ENCODE measurements around the gene IWS1.

Gene IWS1

DNA sequence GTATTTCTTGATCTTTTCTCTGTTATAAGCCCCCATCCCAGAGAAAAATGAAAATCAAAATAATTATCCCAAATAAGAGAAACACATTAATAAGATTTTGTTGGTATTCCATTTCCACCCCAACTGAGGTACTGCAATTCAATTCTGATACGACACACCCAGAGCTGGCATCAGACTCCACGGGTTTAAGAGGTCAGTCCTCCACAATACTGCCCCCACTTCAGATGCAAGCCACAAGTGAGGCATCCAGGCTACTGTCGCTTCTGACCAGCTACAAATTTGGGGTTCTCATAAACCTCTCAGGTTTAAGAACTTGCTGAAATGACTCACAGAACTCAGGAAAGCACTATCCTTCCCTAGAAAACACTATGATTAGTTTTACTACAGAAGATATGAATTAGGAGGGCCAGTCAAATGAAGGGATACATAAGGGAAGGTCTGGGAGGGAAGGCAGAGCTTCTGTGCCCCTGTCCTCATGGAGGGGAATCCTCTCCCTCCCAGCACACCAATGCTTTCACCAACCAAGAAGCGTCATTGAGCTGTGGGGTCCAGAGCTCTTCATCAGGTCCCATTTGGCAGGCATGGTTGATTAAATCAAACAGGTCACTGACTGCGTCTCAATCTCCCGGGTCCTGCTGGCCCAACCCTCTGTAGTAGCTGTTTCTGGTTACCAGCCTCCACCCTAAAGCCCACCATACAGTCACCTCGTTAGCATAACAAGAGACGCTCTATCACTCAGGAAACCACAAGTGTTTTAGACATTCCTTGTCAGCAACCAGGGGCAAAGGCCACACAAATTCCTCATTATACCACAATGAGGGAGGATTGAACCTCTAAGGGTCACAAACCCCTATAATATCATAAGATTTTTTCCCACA lies 46.2 kb downstream of the IWS1 start:
- FAIRE-seq (no peak), DNase-seq (ENCODE audit: insufficient read length, low spot score) (no peak)
- no peak for TF ChIP-seq POLR2A (IDR thresholded peaks at IDR 0.05; ENCODE audit: low read depth, low read length)

DNA sequence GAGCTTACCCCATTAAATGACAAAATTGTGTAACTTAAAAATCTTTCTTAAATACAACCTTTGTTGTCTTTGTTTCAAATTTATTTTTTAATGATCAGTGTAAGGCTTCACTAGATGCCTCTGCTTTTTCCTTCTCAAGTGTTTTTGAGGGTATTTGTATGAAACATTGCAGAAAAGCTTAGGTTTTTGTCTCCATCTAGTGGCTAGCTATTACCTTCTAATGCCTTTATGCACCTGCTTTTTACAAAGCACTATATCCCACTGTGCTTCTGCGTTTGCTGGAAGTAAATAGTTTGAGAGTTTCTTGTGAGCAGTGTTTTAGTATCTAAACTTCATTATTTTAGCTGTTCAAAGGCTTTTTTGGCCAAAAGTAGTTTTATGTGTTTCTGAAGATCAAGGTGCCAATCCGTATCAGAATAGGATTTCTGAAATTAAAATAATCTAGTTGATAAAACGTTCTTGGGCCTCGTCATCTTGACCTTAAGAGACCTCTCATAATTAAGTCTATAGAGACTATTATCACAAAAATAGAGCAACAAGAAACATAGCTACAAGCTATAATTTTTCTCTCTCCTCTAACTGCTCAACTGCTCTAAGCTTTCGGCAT lies 47.0 kb downstream of the IWS1 start:
- no peak for TF ChIP-seq POLR2A (IDR thresholded peaks at IDR 0.05; ENCODE audit: low read depth, low read length)
- FAIRE-seq (peak; percentile 93), DNase-seq (ENCODE audit: insufficient read length, low spot score) (peak; percentile 15)

DNA sequence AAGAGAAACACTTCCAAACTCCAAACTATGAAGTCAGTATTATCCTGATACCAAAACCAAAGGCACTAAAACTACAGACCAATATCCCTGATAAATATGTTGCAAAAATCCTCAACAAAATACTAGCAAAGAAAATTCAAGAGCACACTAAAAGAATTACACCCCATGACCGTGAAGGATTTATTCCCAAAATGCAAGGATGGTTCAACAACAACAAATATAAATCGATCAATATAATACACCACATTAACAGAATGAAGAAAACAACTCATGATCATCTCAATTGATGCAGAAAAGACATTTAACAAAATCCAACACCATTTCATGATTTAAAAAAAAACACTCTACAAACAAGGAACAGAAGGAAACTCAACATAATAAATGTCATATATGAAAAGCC lies 50.5 kb downstream of the IWS1 start:
- no peak for TF ChIP-seq POLR2A (IDR thresholded peaks at IDR 0.05; ENCODE audit: low read depth, low read length)
- FAIRE-seq (no peak), DNase-seq (ENCODE audit: insufficient read length, low spot score) (no peak)

DNA sequence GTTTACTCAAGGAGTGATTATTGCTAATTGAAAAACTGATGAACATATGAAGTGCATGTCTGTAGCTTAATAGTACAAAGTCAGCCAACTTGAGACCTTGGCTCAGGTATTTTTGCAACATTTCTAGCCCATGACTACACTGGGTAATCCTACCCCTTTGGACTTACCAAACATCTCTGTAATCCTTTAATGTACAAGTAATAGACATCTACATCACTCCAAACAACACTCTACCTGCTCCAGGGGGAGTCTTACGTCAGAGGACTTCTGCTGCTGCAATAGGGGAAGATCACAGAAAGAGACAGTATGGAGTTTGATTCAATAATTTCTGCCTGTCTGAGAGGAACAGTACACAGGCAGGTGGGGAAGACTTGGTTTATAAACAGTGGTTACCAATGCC lies 54.0 kb downstream of the IWS1 start:
- no peak for DNase-seq (ENCODE audit: insufficient read length, low spot score)
- no peak for FAIRE-seq
- TF ChIP-seq POLR2A (IDR thresholded peaks at IDR 0.05; ENCODE audit: low read depth, low read length), result no peak

DNA sequence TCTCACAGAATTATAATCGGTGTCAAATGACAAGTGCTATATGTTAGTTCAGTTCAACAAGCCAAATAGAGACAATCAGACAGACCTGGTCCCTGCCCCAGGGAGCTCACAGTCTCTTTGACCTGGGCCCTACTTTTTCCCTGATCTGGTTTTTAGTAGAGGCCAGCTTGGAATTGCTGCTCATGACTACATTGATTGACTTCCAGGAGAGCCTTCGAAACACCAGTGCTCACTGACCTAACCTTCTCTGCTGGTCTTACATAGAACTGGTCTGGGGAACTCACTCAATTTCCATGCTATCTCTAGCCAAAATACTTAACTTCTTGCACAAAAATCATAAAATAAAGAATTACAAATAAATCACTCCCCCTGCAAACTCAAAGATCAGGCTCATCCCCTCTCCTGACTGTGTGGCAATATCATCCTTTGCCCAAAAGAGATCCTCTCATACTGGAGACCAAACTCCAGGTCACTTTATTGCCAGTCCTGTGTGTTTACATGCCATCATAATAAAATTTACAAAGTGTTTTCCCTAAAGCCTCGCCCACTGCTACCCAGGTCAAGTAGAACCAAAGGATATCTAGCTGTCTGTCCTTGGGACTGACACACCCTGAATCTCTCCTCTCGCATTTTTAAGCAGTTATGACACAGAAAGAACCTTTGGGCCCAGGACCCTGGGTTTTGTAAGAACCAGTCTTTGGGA lies 54.9 kb downstream of the IWS1 start:
- DNase-seq (ENCODE audit: insufficient read length, low spot score), result no peak
- no peak for FAIRE-seq

DNA sequence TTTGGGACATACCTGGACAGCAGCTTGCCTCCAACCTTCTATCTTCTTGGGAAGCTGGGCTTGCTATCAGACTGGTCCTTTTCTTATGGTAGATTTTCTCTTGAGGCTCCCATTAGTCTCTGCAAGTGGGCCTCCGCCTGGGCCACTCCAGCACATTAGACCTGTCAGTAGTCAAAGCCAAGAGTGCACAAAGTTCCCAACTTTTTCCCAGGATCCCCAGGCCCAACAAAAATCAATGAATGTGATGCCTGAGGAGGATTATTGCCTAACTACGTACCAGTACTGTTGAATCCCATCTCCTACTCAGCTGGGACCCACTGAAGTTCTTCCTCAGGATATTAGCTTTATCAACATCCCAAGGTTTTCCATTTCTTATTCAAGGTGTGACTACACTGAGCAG lies 56.3 kb downstream of the IWS1 start:
- TF ChIP-seq POLR2A (IDR thresholded peaks at IDR 0.05; ENCODE audit: low read depth, low read length), result no peak
- DNase-seq (ENCODE audit: insufficient read length, low spot score) (no peak), FAIRE-seq (no peak)

More for the DNA sequence above, 54.9 kb downstream of the IWS1 start:
- no peak for TF ChIP-seq POLR2A (IDR thresholded peaks at IDR 0.05; ENCODE audit: low read depth, low read length)

DNA sequence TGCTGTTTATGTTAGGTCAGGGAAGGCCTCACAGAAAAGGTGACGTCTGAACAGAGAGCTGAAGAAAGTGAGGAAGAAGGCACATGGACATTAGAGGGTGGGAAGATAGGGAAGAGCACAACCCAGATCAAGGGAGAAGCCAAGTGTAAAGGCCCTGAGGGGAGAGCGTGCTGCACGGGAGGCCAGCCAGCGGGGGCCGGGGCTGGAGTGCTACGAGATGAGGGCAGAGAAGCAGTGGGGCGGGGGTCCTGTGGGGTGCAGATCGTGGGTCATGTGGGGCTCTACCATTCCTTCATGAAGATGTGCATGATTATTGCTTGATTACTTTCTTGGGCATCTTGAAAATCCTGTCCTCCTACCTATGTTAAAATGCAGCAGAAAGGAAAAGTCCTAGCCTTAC lies 57.2 kb downstream of the IWS1 start:
- FAIRE-seq (no peak), DNase-seq (ENCODE audit: insufficient read length, low spot score) (no peak)
- no peak for TF ChIP-seq POLR2A (IDR thresholded peaks at IDR 0.05; ENCODE audit: low read depth, low read length)

DNA sequence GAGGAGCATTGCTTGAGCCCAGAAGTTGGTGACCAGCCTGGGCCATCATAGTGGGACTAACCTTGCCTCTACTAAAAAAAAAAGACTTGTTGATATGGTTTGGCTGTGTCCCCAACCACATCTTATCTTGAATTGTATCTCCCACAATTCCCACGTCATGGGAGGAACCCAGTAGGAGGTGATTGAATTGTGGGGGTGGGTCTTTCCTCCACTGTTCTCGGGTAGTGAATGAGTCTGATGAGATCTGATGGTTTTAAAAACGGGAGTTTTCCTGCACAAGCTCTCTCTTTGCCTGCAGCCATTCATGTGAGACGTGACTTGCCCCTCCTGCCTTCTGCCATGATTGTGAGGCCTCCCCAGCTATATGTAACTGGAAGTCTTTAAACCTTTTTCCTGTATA lies 61.0 kb downstream of the IWS1 start:
- FAIRE-seq (no peak), DNase-seq (ENCODE audit: insufficient read length, low spot score) (no peak)
- TF ChIP-seq POLR2A (IDR thresholded peaks at IDR 0.05; ENCODE audit: low read depth, low read length), result no peak

DNA sequence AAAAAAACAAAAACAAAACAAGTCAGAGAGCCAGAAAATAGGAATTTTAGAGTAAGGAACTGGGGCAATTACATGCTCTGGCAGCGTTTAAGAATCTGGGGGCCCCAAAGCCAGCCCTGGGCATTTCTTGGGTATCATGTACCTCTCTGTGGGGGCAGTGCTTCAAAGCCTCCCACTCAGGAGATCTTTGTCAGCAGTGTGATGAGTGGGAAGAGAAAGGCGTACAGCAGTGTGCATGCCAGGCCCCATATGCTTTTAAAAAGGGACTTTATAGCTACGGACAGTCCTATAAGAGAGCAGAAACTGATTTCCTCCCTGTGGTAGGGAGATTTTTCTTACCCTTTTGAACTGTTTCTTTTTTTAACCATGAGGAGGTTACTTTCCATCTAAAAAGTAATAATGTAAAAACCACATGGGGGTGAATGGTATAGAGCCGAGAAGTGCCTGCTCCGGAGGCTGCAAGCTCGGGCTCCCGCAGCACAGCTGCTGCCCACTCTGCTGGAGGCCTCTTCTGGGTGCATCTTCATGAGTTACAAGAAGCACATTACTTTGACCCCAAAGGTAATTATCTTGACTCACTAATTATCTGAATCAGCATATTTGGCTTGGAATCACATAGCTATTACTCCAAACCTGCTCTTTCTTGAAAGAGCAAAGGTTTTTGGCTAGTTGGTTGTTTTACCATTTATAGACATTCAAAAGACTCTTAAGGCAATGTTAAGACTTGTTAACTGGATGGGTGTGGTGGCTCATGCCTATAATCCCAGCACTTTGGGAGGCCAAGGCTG lies 61.6 kb downstream of the IWS1 start:
- no peak for TF ChIP-seq POLR2A (IDR thresholded peaks at IDR 0.05; ENCODE audit: low read depth, low read length)
- DNase-seq (ENCODE audit: insufficient read length, low spot score) (no peak), FAIRE-seq (no peak)

DNA sequence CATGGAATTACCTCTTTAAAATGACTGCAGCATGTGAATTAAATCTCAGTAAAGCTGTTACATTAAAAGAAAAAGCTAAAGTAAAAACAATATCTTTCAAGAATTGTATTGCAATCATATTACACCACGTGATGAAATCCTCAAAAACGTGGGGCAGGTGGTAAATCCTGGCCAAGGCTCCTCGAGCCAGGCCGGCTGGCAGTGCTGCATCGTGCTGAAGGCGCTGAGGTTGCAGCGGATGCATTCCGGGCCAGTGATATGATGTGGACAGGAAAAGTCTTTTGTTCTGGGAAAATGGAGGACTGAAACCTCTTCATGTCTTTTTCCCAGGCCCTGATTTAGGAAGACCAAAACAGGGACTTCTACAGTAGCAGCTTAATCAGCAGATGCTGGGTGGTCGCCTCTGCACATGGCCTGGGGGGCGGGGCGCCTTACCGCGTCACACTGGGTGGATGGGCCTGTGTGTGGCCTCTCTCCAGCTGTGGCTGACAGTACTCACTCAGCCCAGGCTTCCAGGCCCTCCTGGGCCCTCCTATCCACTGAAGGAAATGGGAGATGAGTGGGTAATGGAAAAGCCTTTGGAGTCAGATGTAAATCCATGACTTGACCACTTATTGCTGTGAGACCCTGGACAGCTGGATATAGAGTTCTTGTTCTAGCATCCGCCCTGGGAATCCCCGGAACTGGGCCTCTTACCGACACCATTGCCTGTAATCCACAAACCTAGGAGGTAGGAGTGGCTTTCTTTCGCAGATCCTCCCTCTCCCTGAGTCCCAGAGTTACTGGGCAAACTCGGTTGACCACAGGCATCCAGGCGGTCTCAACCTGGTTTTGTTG lies 62.9 kb downstream of the IWS1 start:
- no peak for TF ChIP-seq POLR2A (IDR thresholded peaks at IDR 0.05; ENCODE audit: low read depth, low read length)
- no peak for FAIRE-seq

DNA sequence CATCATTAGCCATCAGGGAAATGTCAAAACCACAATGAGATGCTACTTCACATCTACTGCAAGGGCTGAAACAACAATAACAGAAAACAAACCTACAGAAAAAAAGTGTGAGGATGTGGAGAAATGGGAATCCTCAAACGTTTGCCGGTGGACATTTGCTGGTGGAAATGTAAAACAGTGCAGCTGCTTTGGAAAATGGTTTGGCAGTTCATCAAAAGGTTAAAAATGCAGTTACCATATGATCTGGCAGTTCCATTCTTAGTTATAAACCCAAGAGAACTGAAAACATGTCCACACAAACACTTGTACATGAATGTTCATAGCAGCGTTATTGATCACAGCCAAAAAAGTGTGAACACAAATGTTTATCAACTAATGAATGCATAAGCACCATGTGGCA lies 63.8 kb downstream of the IWS1 start:
- TF ChIP-seq POLR2A (IDR thresholded peaks at IDR 0.05; ENCODE audit: low read depth, low read length), result no peak
- DNase-seq (ENCODE audit: insufficient read length, low spot score) (no peak), FAIRE-seq (no peak)

More for the DNA sequence above, 62.9 kb downstream of the IWS1 start:
- DNase-seq (ENCODE audit: insufficient read length, low spot score), result no peak

DNA sequence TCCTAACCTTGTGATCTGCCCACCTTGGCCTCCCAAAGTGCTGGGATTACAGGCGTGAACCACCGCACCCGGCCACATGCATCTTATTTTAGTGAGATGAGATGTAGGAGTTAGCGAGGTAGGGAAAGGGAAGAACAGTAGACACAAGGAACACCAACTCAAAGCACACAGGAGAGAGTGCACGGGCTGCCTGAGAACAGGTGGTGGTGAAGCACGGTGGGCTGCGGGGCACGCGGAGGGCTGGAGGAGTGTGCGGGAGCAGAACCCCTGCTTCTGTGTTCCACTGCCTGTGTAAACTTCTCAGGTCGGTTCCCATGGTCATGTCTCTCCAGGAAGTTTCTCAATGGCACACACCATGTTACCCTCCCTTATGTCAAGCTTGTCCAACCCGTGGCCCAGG lies 69.3 kb downstream of the IWS1 start:
- no peak for DNase-seq (ENCODE audit: insufficient read length, low spot score)
- no peak for FAIRE-seq
- no peak for TF ChIP-seq POLR2A (IDR thresholded peaks at IDR 0.05; ENCODE audit: low read depth, low read length)
